ENCODE data around the gene SLK. TPM values are rescaled to one million over a fixed set of nuclear protein-coding genes. Genes with fewer than 3 reads are reported as not detected.

SLK gene
- total and polyA plus RNA-seq, 10 of the 15 experiments (the other 5 are each of a cell fraction or from before 2014, with no cell fraction given) = 2.5 to 24.2 (median 11.1) TPM

DNA sequence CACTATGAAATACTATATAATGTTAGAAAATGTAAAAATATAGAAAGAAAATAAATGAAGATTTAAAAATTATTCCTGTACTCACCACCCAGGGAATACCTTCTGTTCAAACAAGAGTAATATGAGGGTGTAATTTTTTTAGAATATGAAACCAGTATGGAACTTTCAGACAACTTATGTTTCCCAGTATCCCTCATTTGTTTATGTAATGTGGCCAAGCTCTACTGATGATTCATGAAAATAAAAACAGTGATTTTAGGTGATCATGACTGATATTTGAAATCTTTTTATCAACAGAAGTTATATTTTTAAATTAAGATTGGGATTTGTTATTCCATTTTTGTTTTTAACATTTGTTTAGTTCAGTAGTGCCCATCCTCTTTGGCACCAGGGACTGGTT is 18.8 kb downstream of the SLK start:
- Histone ChIP-seq H3K79me2 (ENCODE audit: control insufficient read depth, insufficient read depth, low read length) (peaks cover 35% of the 10 kb centered on the region), H3K27me3 (replicated peaks in 1 of 2; ENCODE audit: control insufficient read depth in 2 of 2, insufficient read depth in 2 of 2, low read length in 1 of 2) (no peaks in the 10 kb centered on the region), H3K4me3 (no peak overlapping the region), H3K9ac (ENCODE audit: control insufficient read depth, insufficient read depth, low read length) (no peak overlapping the region), H3K27ac (ENCODE audit: control insufficient read depth, insufficient read depth) (no peak overlapping the region), H4K20me1 (ENCODE audit: control insufficient read depth, insufficient read depth) (no peaks in the 10 kb centered on the region), H3K4me1 (ENCODE audit: control insufficient read depth, insufficient read depth, low read length) (peaks cover 7% of the 10 kb centered on the region; the same call in 1 of the 2 replicates), H2AFZ (ENCODE audit: control insufficient read depth, low read depth, low read length) (no peak overlapping the region), H3K36me3 (ENCODE audit: control insufficient read depth in 2 of 2, insufficient read depth in 2 of 2, low read length in 1 of 2) (no peaks in the 10 kb centered on the region), H3K9me3 (replicated peaks; ENCODE audit: control insufficient read depth, insufficient read depth, low read length) (no peaks in the 10 kb centered on the region), H3K4me2 (ENCODE audit: control insufficient read depth, insufficient read depth) (no peak overlapping the region)
- DNase-seq (ENCODE audit: low read depth, low spot score) (no peak), ATAC-seq (no peak), FAIRE-seq (no peak)
- ChIA-PET CTCF (interaction anchor here (1.1 to 1.7 kb wide), 3 partner anchors 10 to 137 kb away, joined by 3 to 7 read pairs (median 3); partner anchors contain the start of gene SFR1), POLR2A (no interaction called here), SMC1A (ENCODE audit: uncharacterized antibody, unreplicated experiment) (interaction anchor here (1.0 to 2.0 kb wide), 2 partner anchors 98 to 137 kb away, joined by 4 to 8 read pairs; partner anchors contain the start of gene SFR1), RAD21 (ENCODE audit: unreplicated experiment) (interaction anchor here (1.0 to 1.4 kb wide), 3 partner anchors 10 to 138 kb away, joined by 3 to 5 read pairs (median 4); no protein-coding TSS in a partner anchor)
- no TSS peak for BruUV-seq (replicated peaks)
- intact Hi-C loops (cut with micrococcal nuclease; ENCODE audit: unreplicated experiment) = no loop called here
- in situ Hi-C loops (cut with MboI) = no loop called here
- TF ChIP-seq MLLT1 (IDR thresholded peaks at IDR 0.05) (no peak), ZSCAN29 (IDR thresholded peaks at IDR 0.05) (no peak), LARP7 (IDR thresholded peaks at IDR 0.05) (no peak), CUX1 (IDR thresholded peaks at IDR 0.05; ENCODE audit: insufficient replicate concordance, low read depth, low read length) (no peak), POU2F2 (IDR thresholded peaks at IDR 0.05; ENCODE audit: borderline replicate concordance, low read depth, low read length) (no peak), EP300 (IDR thresholded peaks at IDR 0.05; ENCODE audit: borderline replicate concordance in 1 of 2, control insufficient read depth in 1 of 2, low read depth in 2 of 2, low read length in 2 of 2) (no peak), NFIC (IDR thresholded peaks at IDR 0.05; ENCODE audit: low read depth, low read length) (no peak), SIN3A (IDR thresholded peaks at IDR 0.05; ENCODE audit: low read depth, low read length) (no peak)
- TF ChIP-seq, protein P1, sequence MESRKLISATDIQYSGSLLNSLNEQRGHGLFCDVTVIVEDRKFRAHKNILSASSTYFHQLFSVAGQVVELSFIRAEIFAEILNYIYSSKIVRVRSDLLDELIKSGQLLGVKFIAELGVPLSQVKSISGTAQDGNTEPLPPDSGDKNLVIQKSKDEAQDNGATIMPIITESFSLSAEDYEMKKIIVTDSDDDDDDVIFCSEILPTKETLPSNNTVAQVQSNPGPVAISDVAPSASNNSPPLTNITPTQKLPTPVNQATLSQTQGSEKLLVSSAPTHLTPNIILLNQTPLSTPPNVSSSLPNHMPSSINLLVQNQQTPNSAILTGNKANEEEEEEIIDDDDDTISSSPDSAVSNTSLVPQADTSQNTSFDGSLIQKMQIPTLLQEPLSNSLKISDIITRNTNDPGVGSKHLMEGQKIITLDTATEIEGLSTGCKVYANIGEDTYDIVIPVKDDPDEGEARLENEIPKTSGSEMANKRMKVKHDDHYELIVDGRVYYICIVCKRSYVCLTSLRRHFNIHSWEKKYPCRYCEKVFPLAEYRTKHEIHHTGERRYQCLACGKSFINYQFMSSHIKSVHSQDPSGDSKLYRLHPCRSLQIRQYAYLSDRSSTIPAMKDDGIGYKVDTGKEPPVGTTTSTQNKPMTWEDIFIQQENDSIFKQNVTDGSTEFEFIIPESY (IDR thresholded peaks at IDR 0.05) = no peak

Data from GM12878 (cell line).